HCT116 (cell line): Measurements from ENCODE around the gene PGBD5. TPM values are rescaled to one million over a fixed set of nuclear protein-coding genes. Genes with fewer than 3 reads are reported as not detected.

Experiments
- ATAC-seq: fragments of 200-7000 bp; cut with Tn5 transposase; 2 replicates; pipeline ENCODE4 v1.9.1; 2020; ENCODE audit warnings: mild to moderate bottlenecking, moderate library complexity
- BruUV-seq: library from RNA; stranded (reverse); fragments of 400-500 nt; replicated peaks from 2 replicates; lab custom pipeline; 2021; lab: Mats Ljungman, UMichigan
- CTCF ChIA-PET: fragments of 300-600 bp; sonication (Branson Sonifier 250); formaldehyde crosslinking; loops from one replicate; lab custom pipeline; 2021; ENCODE audit warnings: antibody characterized with exemption; lab: Charles Lee
- POLR2A ChIA-PET: fragments of 300-600, 350-600 bp; sonication (Branson Sonifier 250); formaldehyde crosslinking; loops from one replicate; lab custom pipeline; 2021; ENCODE audit warnings: antibody characterized with exemption; lab: Charles Lee
- RAD21 ChIA-PET, 2 experiments: fragments of 300-600 bp; sonication (Branson Sonifier 250); formaldehyde crosslinking; loops; one replicate each; lab custom pipeline; 2023; ENCODE audit warnings: low total read pairs in 2 of 2; ENCODE audit not compliant: uncharacterized antibody in 2 of 2, unreplicated experiment in 2 of 2, low non-redundant PET in 1 of 2; lab: Charles Lee
- DNase-seq: peaks from one replicate; pipeline ENCODE4 v3.0.0-alpha.2; 2010; ENCODE audit warnings: low read depth, low spot score
- H2AFZ ChIP-seq: fragments of 200-600 bp; shearing (Covaris generic), sonication (generic); 2 replicates; pipeline ENCODE4 v1.6.1; 2017; ENCODE audit warnings: low read depth, mixed run types, mixed read lengths, antibody characterized with exemption, low read length; ENCODE audit not compliant: poor library complexity, severe bottlenecking
- H3K27ac ChIP-seq: 2 replicates; pipeline ENCODE4 v1.5.1; 2012; ENCODE audit warnings: low read depth, low read length
- H3K27me3 ChIP-seq: fragments of 200-600 bp; sonication (generic); 2 replicates; pipeline ENCODE4 v1.6.1; 2016; ENCODE audit warnings: mixed run types, low read length, mixed read lengths; ENCODE audit not compliant: insufficient read depth
- H3K36me3 ChIP-seq, 2 experiments: fragments of 200-500 bp in 1 of 2; fragments of 200-600 bp in 1 of 2; sonication (Bioruptor generic) in 1 of 2; sonication (generic) in 1 of 2; 2 replicates each; pipeline versions ENCODE4 v1.5.1 to v1.6.1; 2014 to 2016; ENCODE audit warnings: low read length in 2 of 2, inconsistent platforms in 1 of 2, mixed read lengths in 1 of 2, mixed run types in 1 of 2; ENCODE audit not compliant: insufficient read depth in 2 of 2, control insufficient read depth in 1 of 2
- H3K4me1 ChIP-seq, 2 experiments: fragments of 200-600 bp in 1 of 2; sonication (generic) in 1 of 2; 2 replicates each; pipeline versions ENCODE4 v1.5.1 to v1.6.1; 2012 to 2017; ENCODE audit warnings: low read length in 2 of 2, inconsistent platforms in 1 of 2, mild to moderate bottlenecking in 1 of 2, mixed read lengths in 1 of 2, mixed run types in 1 of 2, moderate library complexity in 1 of 2; ENCODE audit not compliant: insufficient read depth in 2 of 2, control insufficient read depth in 1 of 2
- H3K4me2 ChIP-seq: fragments of 200-600 bp; sonication (generic); 2 replicates; pipeline ENCODE4 v1.6.1; 2017; ENCODE audit warnings: mixed run types, low read length, mixed read lengths
- H3K4me3 ChIP-seq, 2 experiments: fragments of 200-600 bp in 1 of 2; sonication (generic) in 1 of 2; replicated peaks in 1 of 2; 2 replicates each; pipeline ENCODE4 v1.5.1; 2011 to 2016; ENCODE audit warnings: low read length in 2 of 2, control low read depth in 1 of 2, low read depth in 1 of 2, mild to moderate bottlenecking in 1 of 2, mixed read lengths in 1 of 2, mixed run types in 1 of 2
- H3K79me2 ChIP-seq: fragments of 200-600 bp; sonication (generic); 2 replicates; pipeline ENCODE4 v1.6.1; 2017; ENCODE audit warnings: mild to moderate bottlenecking, mixed run types, low read length, moderate library complexity, mixed read lengths; ENCODE audit not compliant: insufficient read depth
- H3K9ac ChIP-seq: fragments of 200-600 bp; sonication (generic); 2 replicates; pipeline ENCODE4 v1.6.1; 2016; ENCODE audit warnings: low read length, mixed read lengths
- H3K9me2 ChIP-seq: fragments of 200-600 bp; sonication (generic), shearing (Covaris generic); 2 replicates; pipeline ENCODE4 v1.6.1; 2017; ENCODE audit warnings: mixed run types, mild to moderate bottlenecking, moderate library complexity; ENCODE audit not compliant: insufficient read depth
- H3K9me3 ChIP-seq, 2 experiments: fragments of 200-500 bp in 1 of 2; fragments of 200-600 bp in 1 of 2; sonication (Bioruptor generic) in 1 of 2; sonication (generic) in 1 of 2; 2 replicates each; pipeline ENCODE4 v1.6.1; 2014 to 2017; ENCODE audit warnings: low read length in 2 of 2, mixed read lengths in 2 of 2, inconsistent platforms in 1 of 2, low read depth in 1 of 2, mild to moderate bottlenecking in 1 of 2, mixed run types in 1 of 2, moderate library complexity in 1 of 2; ENCODE audit not compliant: control insufficient read depth in 1 of 2, insufficient read depth in 1 of 2
- H4K20me1 ChIP-seq: fragments of 200-600 bp; sonication (generic), shearing (Covaris generic); 2 replicates; pipeline ENCODE4 v1.6.1; 2017; ENCODE audit warnings: mixed run types, mild to moderate bottlenecking, moderate library complexity; ENCODE audit not compliant: insufficient read depth
- CEBPB ChIP-seq: IDR thresholded peaks from 2 replicates; pipeline ENCODE4 v1.6.1; 2012; ENCODE audit warnings: low read depth
- ELF1 ChIP-seq: IDR thresholded peaks from 2 replicates; pipeline ENCODE4 v1.6.1; 2012; ENCODE audit warnings: low read depth, borderline replicate concordance
- EZH2 ChIP-seq: fragments of 200-600 bp; sonication (generic); IDR thresholded peaks from 2 replicates; pipeline ENCODE4 v1.6.1; 2017; ENCODE audit warnings: antibody characterized with exemption, mixed run types
- EZH2phosphoT487 ChIP-seq: fragments of 200-600 bp; IDR thresholded peaks from 2 replicates; pipeline ENCODE4 v1.6.1; 2018; ENCODE audit warnings: antibody characterized with exemption, borderline replicate concordance
- FOSL1 ChIP-seq: IDR thresholded peaks from 2 replicates; pipeline ENCODE4 v1.6.1; 2012; ENCODE audit warnings: low read depth
- JUND ChIP-seq: IDR thresholded peaks from 2 replicates; pipeline ENCODE4 v1.6.1; 2012
- RAD21 ChIP-seq: IDR thresholded peaks from 2 replicates; pipeline ENCODE4 v1.6.1; 2012; ENCODE audit warnings: low read depth, mild to moderate bottlenecking
- SIN3A ChIP-seq: IDR thresholded peaks from 2 replicates; pipeline ENCODE4 v1.6.1; 2012; ENCODE audit warnings: low read depth
- TCF7L2 ChIP-seq: IDR thresholded peaks from 2 replicates; pipeline ENCODE4 v1.7.0; 2011; ENCODE audit warnings: borderline replicate concordance, inconsistent platforms; ENCODE audit not compliant: insufficient read depth, insufficient read length; ENCODE audit errors: extremely low read depth
- YY1 ChIP-seq: IDR thresholded peaks from 2 replicates; pipeline ENCODE4 v1.6.1; 2011; ENCODE audit warnings: low read length, low read depth, moderate library complexity, mild to moderate bottlenecking; ENCODE audit not compliant: insufficient replicate concordance; ENCODE audit errors: extremely low read depth
- ZFX ChIP-seq: fragments of 450-650 bp; IDR thresholded peaks from 2 replicates; pipeline ENCODE4 v1.6.1; 2017
- ZNF274 ChIP-seq: fragments of 200-500 bp; sonication (Bioruptor generic); IDR thresholded peaks from 2 replicates; pipeline ENCODE4 v1.6.1; 2014; ENCODE audit warnings: mild to moderate bottlenecking, low read depth, low read length, inconsistent platforms
- intact Hi-C: fragments of 100-400 bp; cut with micrococcal nuclease; formaldehyde crosslinking; loops from 2 replicates; pipeline ENCODE4 v1.10.0; 2022
- total RNA-seq: library from RNA; stranded (reverse); gene quantifications from one replicate; pipeline ENCODE4 v1.2.1, GENCODE V29; 2021; ENCODE audit not compliant: unreplicated experiment
- TF ChIP-seq, protein P1 (sequence below): IDR thresholded peaks from 2 replicates; pipeline ENCODE4 v1.6.1; 2012
- TF ChIP-seq, protein P2 (sequence below): IDR thresholded peaks from 2 replicates; pipeline ENCODE4 v1.6.1; 2011; ENCODE audit warnings: mild to moderate bottlenecking, low read length, moderate library complexity; ENCODE audit not compliant: insufficient replicate concordance; ENCODE audit errors: extremely low read depth
- TF ChIP-seq, protein P3 (sequence below): IDR thresholded peaks from 2 replicates; pipeline ENCODE4 v1.6.1; 2012

The PGBD5 gene
- total RNA-seq, 1 experiment from 2014 or later, result 0.27 TPM

DNA sequence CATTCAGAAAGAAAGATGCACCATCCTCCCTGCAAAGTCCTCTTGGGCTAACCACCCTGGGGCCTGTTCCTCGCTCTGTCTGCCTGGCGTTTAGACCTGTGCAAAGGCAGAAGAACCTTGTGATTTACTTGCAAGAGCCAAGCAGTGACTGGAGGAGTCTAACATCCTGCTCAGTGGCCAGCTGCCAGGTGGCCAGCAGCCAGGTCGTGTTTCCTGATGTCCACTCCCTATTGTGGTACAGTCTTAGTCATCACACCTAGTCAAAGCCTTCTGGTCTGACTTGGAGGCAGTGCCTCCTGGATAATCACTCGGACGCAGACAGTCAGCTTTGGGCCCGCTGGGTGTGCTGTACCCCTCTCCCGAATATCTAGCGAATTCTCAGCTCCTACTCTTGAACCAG lies 118.1 kb downstream of the PGBD5 start (continued):
- no peak for TF ChIP-seq EZH2phosphoT487
- no peak for TF ChIP-seq CEBPB
- TF ChIP-seq SIN3A, result no peak
- TF ChIP-seq, all 23 proteins: peak for 7

DNA sequence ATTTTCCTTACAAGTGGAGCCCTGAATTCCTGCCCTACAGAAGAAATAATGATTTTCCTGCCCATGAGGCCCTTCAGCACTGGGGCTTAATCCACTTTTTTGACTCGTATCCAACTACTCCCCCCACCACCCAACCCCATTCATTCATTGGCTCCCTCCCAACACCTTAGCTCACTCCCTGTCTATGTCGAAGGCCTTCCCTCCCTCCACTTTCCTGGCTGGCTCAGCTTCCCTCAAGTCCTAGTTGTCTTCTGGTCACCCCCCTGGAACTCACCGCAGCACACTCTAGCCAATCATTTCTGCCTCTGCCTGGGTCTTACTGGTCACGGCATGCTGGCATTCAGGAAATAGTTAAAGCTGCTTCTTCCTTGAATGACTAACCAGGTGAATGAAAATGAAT lies 118.9 kb downstream of the PGBD5 start:
- no peak overlapping the region for H3K4me2 ChIP-seq
- no peaks in the 10 kb centered on the region for H4K20me1 ChIP-seq
- H2AFZ ChIP-seq, result no peak overlapping the region
- ChIA-PET CTCF (interaction anchor here (1.1 kb wide), 1 partner anchor 458 kb away, joined by 3 read pairs; no protein-coding TSS in a partner anchor), POLR2A (no interaction called here), RAD21 (no interaction called here)
- no peaks in the 10 kb centered on the region for H3K36me3 ChIP-seq
- intact Hi-C loops, result no loop called here
- H3K27me3 ChIP-seq, result no peaks in the 10 kb centered on the region
- H3K9me3 ChIP-seq, result no peaks in the 10 kb centered on the region
- H3K27ac ChIP-seq, result no peak overlapping the region
- no peak overlapping the region for H3K9ac ChIP-seq
- ATAC-seq (no peak), DNase-seq (no peak)
- H3K4me1 ChIP-seq, result peaks cover 3 to 21% of the 10 kb centered on the region in 2 experiments; a peak in 3 of 4 replicates
- H3K79me2 ChIP-seq, result no peaks in the 10 kb centered on the region
- TF ChIP-seq ZNF274 (no peak), ELF1 (no peak), YY1 (no peak), CEBPB (no peak), JUND (no peak), TCF7L2 (no peak), FOSL1 (no peak), RAD21 (no peak), ZFX (no peak), EZH2phosphoT487 (no peak), EZH2 (no peak)
- TF ChIP-seq, protein P1, sequence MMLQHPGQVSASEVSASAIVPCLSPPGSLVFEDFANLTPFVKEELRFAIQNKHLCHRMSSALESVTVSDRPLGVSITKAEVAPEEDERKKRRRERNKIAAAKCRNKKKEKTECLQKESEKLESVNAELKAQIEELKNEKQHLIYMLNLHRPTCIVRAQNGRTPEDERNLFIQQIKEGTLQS, result no peak
- TF ChIP-seq, protein P2, sequence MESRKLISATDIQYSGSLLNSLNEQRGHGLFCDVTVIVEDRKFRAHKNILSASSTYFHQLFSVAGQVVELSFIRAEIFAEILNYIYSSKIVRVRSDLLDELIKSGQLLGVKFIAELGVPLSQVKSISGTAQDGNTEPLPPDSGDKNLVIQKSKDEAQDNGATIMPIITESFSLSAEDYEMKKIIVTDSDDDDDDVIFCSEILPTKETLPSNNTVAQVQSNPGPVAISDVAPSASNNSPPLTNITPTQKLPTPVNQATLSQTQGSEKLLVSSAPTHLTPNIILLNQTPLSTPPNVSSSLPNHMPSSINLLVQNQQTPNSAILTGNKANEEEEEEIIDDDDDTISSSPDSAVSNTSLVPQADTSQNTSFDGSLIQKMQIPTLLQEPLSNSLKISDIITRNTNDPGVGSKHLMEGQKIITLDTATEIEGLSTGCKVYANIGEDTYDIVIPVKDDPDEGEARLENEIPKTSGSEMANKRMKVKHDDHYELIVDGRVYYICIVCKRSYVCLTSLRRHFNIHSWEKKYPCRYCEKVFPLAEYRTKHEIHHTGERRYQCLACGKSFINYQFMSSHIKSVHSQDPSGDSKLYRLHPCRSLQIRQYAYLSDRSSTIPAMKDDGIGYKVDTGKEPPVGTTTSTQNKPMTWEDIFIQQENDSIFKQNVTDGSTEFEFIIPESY, result no peak
- TF ChIP-seq, protein P3, sequence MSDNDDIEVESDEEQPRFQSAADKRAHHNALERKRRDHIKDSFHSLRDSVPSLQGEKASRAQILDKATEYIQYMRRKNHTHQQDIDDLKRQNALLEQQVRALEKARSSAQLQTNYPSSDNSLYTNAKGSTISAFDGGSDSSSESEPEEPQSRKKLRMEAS, result no peak
- TF ChIP-seq, all 23 proteins: peak for 0
- no peaks in the 10 kb centered on the region for H3K9me2 ChIP-seq
- no peak overlapping the region for H3K4me3 ChIP-seq
- BruUV-seq, result no TSS peak
